WTC11 (cell line): ENCODE data around the gene KLK2. TPM values are rescaled to one million over a fixed set of nuclear protein-coding genes. Genes with fewer than 3 reads are reported as not detected.

Experiments used
- ATAC-seq: fragments of 200-7000 bp; cut with Tn5 transposase; 2 replicates; pipeline ENCODE4 v1.10.0; 2021; ENCODE audit warnings: mild to moderate bottlenecking, moderate library complexity
- CTCF ChIA-PET: fragments of 300-600 bp; sonication (Branson Sonifier 250); formaldehyde crosslinking; loops from one replicate; lab custom pipeline; 2021; ENCODE audit warnings: antibody characterized with exemption; lab: Charles Lee
- POLR2A ChIA-PET: fragments of 350-600 bp; sonication (Branson Sonifier 250); formaldehyde crosslinking; loops from one replicate; lab custom pipeline; 2021; ENCODE audit warnings: antibody characterized with exemption; lab: Charles Lee
- DNase-seq: peaks from one replicate; pipeline ENCODE4 v3.0.0; 2021; ENCODE audit warnings: low spot score
- H3K27ac Mint-ChIP-seq: 2 replicates; pipeline ENCODE4 v1.8.0; 2021; ENCODE audit warnings: mixed read lengths
- H3K27me3 Mint-ChIP-seq: 2 replicates; pipeline ENCODE4 v1.8.0; 2021; ENCODE audit warnings: low read depth, mild to moderate bottlenecking, moderate library complexity, mixed read lengths
- H3K36me3 Mint-ChIP-seq: 2 replicates; pipeline ENCODE4 v1.8.0; 2021; ENCODE audit warnings: mixed read lengths
- H3K4me1 Mint-ChIP-seq: 2 replicates; pipeline ENCODE4 v1.8.0; 2022; ENCODE audit warnings: mixed read lengths
- H3K4me3 Mint-ChIP-seq: 2 replicates; pipeline ENCODE4 v1.8.0; 2021; ENCODE audit warnings: mild to moderate bottlenecking, moderate library complexity, mixed read lengths
- H3K9me3 Mint-ChIP-seq: 2 replicates; pipeline ENCODE4 v1.8.0; 2021; ENCODE audit warnings: mixed read lengths
- ATF1 ChIP-seq: sonication (generic); formaldehyde crosslinking; IDR thresholded peaks from 2 replicates; pipeline ENCODE4 v1.8.1; 2023; ENCODE audit warnings: mild to moderate bottlenecking, moderate library complexity, missing genetic modification reagents
- CREB1 ChIP-seq: sonication (generic); formaldehyde crosslinking; IDR thresholded peaks from 2 replicates; pipeline ENCODE4 v1.8.0; 2023; ENCODE audit warnings: mild to moderate bottlenecking, missing genetic modification reagents
- CREM ChIP-seq: sonication (generic); formaldehyde crosslinking; IDR thresholded peaks from 2 replicates; pipeline ENCODE4 v1.8.1; 2022; ENCODE audit warnings: mild to moderate bottlenecking, missing genetic modification reagents, moderate library complexity
- ETV6 ChIP-seq: sonication (generic); formaldehyde crosslinking; IDR thresholded peaks from 2 replicates; pipeline ENCODE4 v1.8.1; 2022; ENCODE audit warnings: mild to moderate bottlenecking, missing genetic modification reagents
- FOXP1 ChIP-seq: sonication (generic); formaldehyde crosslinking; IDR thresholded peaks from 2 replicates; pipeline ENCODE4 v1.8.0; 2022; ENCODE audit warnings: missing genetic modification reagents, mild to moderate bottlenecking, moderate library complexity, borderline replicate concordance
- MXD4 ChIP-seq: fragments of 250-450 bp; sonication (Bioruptor Pico); IDR thresholded peaks from 2 replicates; pipeline ENCODE4 v1.8.0; 2021; ENCODE audit warnings: mild to moderate bottlenecking, moderate library complexity, borderline replicate concordance
- NFATC4 ChIP-seq: fragments of 250-450 bp; sonication (Bioruptor Pico); IDR thresholded peaks from 2 replicates; pipeline ENCODE4 v1.9.0; 2021; ENCODE audit warnings: mild to moderate bottlenecking
- RORB ChIP-seq: fragments of 250-450 bp; sonication (Bioruptor Pico); IDR thresholded peaks from 2 replicates; pipeline ENCODE4 v1.9.0; 2021; ENCODE audit warnings: mild to moderate bottlenecking
- ZBTB21 ChIP-seq: sonication (generic); formaldehyde crosslinking; IDR thresholded peaks from 2 replicates; pipeline ENCODE4 v1.8.1; 2023; ENCODE audit warnings: mild to moderate bottlenecking, missing genetic modification reagents, borderline replicate concordance
- ZNF219 ChIP-seq: sonication (generic); formaldehyde crosslinking; IDR thresholded peaks from 2 replicates; pipeline ENCODE4 v1.8.0; 2023; ENCODE audit warnings: missing genetic modification reagents, mild to moderate bottlenecking, borderline replicate concordance
- ZNF416 ChIP-seq: fragments of 250-450 bp; sonication (Bioruptor Pico); IDR thresholded peaks from 2 replicates; pipeline ENCODE4 v1.9.0; 2021; ENCODE audit warnings: mild to moderate bottlenecking, inconsistent platforms
- total RNA-seq: library from RNA; stranded (reverse); gene quantifications from 3 replicates; pipeline ENCODE4 v1.2.3, GENCODE V29; 2021
- TF ChIP-seq, protein P1 (sequence below): sonication (generic); formaldehyde crosslinking; IDR thresholded peaks from 2 replicates; pipeline ENCODE4 v1.8.1; 2023; ENCODE audit warnings: mild to moderate bottlenecking, missing genetic modification reagents
- TF ChIP-seq, protein P2 (sequence below): sonication (generic); formaldehyde crosslinking; IDR thresholded peaks from 2 replicates; pipeline ENCODE4 v1.8.0; 2022; ENCODE audit warnings: mild to moderate bottlenecking, missing genetic modification reagents
- TF ChIP-seq, protein P3 (sequence below): fragments of 200-600 bp; IDR thresholded peaks from 2 replicates; pipeline ENCODE4 v1.8.0; 2022; ENCODE audit warnings: antibody characterized with exemption
- TF ChIP-seq, protein P4 (sequence below): fragments of 250-450 bp; sonication (Bioruptor Pico); IDR thresholded peaks from 2 replicates; pipeline ENCODE4 v1.9.0; 2021; ENCODE audit warnings: mild to moderate bottlenecking

Gene KLK2
- total RNA-seq, 1 experiment from 2014 or later, result not detected

DNA sequence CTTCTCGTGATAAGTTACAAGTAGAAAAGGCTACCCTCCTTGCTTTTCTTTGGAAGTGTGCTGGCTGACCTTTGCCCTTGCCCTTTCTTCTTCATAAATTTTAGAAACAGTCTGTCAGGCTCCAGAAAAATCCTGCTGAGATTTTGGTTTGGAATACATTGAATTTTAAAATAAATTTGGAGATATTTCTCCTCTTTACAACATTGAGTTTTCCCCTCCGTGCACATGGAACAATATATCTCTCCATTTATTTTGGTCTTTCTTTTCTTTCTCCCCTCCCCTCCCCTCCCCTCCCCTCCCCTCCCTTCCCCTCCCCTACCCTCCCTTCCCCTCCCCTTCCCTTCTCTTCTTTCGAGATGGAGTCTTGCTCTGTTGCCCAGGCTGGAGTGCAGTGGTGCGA lies 29.4 kb downstream of the KLK2 start (continued):
- TF ChIP-seq, protein P1, sequence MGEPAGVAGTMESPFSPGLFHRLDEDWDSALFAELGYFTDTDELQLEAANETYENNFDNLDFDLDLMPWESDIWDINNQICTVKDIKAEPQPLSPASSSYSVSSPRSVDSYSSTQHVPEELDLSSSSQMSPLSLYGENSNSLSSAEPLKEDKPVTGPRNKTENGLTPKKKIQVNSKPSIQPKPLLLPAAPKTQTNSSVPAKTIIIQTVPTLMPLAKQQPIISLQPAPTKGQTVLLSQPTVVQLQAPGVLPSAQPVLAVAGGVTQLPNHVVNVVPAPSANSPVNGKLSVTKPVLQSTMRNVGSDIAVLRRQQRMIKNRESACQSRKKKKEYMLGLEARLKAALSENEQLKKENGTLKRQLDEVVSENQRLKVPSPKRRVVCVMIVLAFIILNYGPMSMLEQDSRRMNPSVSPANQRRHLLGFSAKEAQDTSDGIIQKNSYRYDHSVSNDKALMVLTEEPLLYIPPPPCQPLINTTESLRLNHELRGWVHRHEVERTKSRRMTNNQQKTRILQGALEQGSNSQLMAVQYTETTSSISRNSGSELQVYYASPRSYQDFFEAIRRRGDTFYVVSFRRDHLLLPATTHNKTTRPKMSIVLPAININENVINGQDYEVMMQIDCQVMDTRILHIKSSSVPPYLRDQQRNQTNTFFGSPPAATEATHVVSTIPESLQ, result no peak
- TF ChIP-seq, protein P2, sequence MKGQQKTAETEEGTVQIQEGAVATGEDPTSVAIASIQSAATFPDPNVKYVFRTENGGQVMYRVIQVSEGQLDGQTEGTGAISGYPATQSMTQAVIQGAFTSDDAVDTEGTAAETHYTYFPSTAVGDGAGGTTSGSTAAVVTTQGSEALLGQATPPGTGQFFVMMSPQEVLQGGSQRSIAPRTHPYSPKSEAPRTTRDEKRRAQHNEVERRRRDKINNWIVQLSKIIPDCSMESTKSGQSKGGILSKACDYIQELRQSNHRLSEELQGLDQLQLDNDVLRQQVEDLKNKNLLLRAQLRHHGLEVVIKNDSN (CRISPR knock-in tag), result no peak
- TF ChIP-seq CREM (CRISPR knock-in tag) (no peak), ZNF416 (CRISPR knock-in tag) (no peak)

DNA sequence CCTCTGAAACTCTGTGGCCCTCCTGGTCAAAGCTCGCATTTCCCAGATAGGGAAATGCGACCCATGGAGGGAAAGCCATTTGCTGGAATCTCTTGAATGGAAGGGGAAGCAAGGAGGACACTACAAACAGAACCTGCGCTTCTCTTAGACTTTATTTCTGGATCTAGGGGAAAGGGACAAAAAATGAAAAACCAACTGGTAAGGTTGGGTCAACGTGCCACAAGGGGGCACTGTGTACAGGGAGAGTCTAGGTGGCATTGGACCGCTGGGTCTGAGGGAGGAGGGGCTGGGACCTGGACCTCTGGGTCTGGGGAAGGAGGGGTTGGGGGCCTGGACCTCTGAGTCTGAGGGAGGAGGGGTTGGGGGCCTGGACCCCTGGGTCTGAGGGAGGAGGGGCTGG lies 33.0 kb downstream of the KLK2 start:
- DNase-seq, result peak; percentile 83
- ATAC-seq, result no peak
- Mint-ChIP-seq H3K4me3 (no peak overlapping the region), H3K36me3 (no peaks in the 10 kb centered on the region), H3K9me3 (no peaks in the 10 kb centered on the region), H3K27me3 (peaks cover 28% of the 10 kb centered on the region), H3K27ac (no peak overlapping the region), H3K4me1 (peaks cover 16% of the 10 kb centered on the region)
- TF ChIP-seq ZNF219 (CRISPR knock-in tag), result no peak
- TF ChIP-seq, protein P3, sequence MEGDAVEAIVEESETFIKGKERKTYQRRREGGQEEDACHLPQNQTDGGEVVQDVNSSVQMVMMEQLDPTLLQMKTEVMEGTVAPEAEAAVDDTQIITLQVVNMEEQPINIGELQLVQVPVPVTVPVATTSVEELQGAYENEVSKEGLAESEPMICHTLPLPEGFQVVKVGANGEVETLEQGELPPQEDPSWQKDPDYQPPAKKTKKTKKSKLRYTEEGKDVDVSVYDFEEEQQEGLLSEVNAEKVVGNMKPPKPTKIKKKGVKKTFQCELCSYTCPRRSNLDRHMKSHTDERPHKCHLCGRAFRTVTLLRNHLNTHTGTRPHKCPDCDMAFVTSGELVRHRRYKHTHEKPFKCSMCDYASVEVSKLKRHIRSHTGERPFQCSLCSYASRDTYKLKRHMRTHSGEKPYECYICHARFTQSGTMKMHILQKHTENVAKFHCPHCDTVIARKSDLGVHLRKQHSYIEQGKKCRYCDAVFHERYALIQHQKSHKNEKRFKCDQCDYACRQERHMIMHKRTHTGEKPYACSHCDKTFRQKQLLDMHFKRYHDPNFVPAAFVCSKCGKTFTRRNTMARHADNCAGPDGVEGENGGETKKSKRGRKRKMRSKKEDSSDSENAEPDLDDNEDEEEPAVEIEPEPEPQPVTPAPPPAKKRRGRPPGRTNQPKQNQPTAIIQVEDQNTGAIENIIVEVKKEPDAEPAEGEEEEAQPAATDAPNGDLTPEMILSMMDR, result peak; percentile 55
- ChIA-PET CTCF (interaction anchor here (0.5 to 1.9 kb wide), 3 partner anchors 16 to 188 kb away, joined by 3 to 7 read pairs (median 4); no protein-coding TSS in a partner anchor), POLR2A (no interaction called here)

DNA sequence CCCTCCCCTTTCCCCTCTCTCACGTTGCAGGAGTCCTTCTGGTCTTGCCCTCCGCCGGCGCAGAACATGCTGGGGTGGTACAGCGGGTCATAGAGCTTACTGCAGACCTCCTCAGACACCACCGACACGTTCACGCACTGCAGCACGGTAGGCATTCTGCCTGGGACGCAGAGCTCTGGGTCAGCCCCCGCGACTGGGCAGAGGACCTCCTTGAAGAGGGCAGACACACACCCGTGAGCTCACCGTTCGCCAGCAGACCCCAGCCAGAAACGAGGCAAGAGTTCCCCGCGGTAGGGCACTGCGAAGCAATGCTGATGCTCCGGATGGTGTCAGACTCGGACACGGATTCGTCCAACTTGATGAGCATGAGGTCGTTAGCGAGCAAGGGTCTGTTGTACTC lies 35.1 kb downstream of the KLK2 start:
- H3K4me3 Mint-ChIP-seq, result peak overlapping the region; percentile 78
- H3K4me1 Mint-ChIP-seq, result peaks cover 20% of the 10 kb centered on the region
- H3K27ac Mint-ChIP-seq, result no peak overlapping the region
- H3K36me3 Mint-ChIP-seq, result no peaks in the 10 kb centered on the region
- no peaks in the 10 kb centered on the region for H3K9me3 Mint-ChIP-seq
- peaks cover 28% of the 10 kb centered on the region for H3K27me3 Mint-ChIP-seq
- DNase-seq (no peak), ATAC-seq (no peak)
- POLR2A ChIA-PET, result interaction anchor here (0.5 kb wide), 1 partner anchor 78 kb away, joined by 3 read pairs; no protein-coding TSS in a partner anchor
- CTCF ChIA-PET, result interaction anchor here (1.0 to 3.7 kb wide), 7 partner anchors 14 to 204 kb away, joined by 3 to 66 read pairs (median 7); no protein-coding TSS in a partner anchor
- TF ChIP-seq NFATC4 (no peak), ZNF416 (CRISPR knock-in tag) (no peak), ATF1 (CRISPR knock-in tag) (no peak), CREB1 (CRISPR knock-in tag) (no peak), MXD4 (CRISPR knock-in tag) (no peak), ETV6 (CRISPR knock-in tag) (no peak), FOXP1 (CRISPR knock-in tag) (no peak), RORB (CRISPR knock-in tag) (no peak), ZBTB21 (no peak)
- TF ChIP-seq, protein P2 (CRISPR knock-in tag), result no peak
- TF ChIP-seq, protein P4, sequence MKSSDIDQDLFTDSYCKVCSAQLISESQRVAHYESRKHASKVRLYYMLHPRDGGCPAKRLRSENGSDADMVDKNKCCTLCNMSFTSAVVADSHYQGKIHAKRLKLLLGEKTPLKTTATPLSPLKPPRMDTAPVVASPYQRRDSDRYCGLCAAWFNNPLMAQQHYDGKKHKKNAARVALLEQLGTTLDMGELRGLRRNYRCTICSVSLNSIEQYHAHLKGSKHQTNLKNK (CRISPR knock-in tag), result no peak
